CD4-positive, alpha-beta T cell treated with Interleukin-4 for 1 hour (primary cell): ENCODE measurements around the gene CCSER1.
A peak's percentile ranks its signal among the peaks of the same experiment; 100 is the strongest.

Experiments used
- DNase-seq, 2 donors: peaks; one replicate each; pipeline ENCODE4 v3.0.0-alpha.2; 2020 to 2022

Gene CCSER1

GRCh38 chr4:90127223-90127705 lies at the start of gene CCSER1:
Gene CCSER1, plus strand, starts transcription at chr4:90127394.
- peak; percentile 61 to 81 for DNase-seq

- no peak for DNase-seq
Measured at GRCh38 chr4:90078440-90078839, 48.8 kb upstream of the CCSER1 start.

DNA sequence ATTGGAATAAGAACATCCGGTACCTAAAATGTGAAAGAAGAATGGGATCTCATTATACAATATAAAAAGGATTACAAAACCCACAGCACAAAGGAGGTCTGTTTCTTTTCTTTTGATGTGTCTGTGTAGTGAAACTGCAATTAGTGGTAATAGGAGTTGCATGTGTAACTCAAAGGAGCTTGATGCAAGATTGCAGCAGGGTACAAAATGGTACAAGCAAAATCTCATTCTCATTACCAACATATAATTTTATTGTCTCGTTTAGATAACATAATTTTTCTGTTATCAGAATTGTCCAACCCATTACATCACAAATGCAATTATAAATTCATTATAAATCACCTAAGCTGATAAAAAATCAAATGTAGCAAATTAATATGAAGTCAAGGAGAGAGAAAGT lies 47.1 kb upstream of the CCSER1 start:
- no peak for DNase-seq

DNA sequence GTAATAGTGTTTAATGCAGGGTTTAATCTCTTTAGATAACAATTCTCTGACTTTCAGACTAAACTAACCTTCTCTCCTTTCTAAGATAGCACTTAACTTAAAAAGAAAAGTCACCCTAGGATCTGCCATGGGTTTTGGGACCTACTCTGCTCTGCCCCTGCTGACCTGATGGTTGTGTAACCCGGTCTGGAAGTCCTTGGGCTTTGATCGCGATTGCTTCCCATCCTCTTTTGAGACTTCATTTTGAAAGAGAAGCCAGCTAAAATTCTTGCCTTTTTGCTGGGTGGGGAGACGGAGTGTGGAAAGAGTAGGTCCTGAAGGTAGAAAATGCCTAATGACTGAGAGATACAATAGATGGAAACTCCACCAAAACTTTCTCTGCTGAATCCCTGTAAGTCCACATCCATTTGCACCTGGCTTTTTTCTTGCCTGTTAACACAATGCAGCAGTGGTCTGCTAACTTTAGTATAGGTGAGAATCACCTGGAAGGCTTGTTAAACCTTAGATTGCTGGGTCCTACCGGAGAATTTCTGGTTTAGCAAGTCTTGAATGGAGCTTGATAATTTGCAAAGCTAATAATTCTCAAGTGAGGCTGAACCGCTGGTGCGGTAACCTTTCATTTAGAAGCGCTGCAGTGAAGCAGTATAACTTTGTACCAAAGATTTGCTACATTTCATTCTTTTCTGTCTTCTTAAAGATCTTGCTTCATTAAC lies 45.6 kb upstream of the CCSER1 start:
- DNase-seq, result no peak

DNA sequence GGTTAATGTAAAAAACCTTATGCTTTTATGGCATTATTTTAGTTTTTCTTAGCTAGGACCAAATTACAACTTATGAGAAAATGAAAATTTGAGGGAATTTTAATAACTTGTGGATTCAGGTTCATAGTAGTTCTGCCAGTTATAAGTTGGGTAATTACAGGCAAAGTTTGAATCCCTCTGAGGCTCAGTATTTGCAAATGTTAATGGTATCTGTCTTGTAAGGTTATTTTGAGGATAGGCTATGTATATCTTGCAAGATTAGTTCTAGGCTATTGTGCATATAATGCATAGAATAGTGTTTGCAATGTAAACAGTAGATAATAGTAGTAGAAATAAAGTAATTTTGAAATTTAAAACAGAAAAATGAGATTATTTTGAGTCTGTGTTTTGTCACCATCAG lies 44.7 kb upstream of the CCSER1 start:
- no peak for DNase-seq

GRCh38 chr4:90084277-90084966 lies 42.8 kb upstream of the CCSER1 start:
- no peak for DNase-seq

DNA sequence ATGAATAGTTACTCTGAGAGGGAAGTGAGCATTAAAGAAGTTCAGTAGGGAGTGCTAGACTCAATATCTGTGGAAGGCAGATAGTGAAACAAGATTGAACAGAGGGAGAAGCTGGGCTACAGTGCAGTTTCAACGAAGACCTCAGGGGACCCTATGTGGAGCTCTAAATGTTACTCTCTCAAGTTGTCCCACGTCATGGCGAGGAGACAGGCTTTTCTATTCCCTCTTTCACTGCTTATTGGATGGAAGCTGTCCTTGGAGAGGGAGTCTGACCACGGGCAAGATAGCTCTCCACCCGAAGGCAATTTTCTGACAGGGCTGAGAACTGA lies 42.3 kb upstream of the CCSER1 start:
- DNase-seq, result no peak

DNA sequence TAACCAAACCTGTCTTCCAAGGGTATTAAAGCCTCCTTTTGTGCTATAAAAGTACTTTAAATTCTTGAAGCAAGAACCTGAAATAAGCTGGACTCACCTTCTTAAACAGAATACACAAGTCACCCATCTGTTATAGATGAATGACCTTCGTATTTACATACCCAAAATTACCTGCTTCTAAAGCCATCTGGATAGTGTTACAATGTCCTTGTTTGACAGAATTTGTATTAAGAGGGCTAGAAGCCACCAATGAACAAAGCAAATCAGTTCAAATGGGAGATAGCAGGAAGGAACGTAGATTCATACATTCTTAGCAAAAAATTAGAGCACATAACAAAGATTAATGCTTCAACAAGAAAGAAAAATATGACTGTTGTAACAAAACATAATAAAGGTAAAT lies 33.7 kb upstream of the CCSER1 start:
- no peak for DNase-seq

- DNase-seq, result no peak
Measured at GRCh38 chr4:90095000-90095399, 32.2 kb upstream of the CCSER1 start.

DNA sequence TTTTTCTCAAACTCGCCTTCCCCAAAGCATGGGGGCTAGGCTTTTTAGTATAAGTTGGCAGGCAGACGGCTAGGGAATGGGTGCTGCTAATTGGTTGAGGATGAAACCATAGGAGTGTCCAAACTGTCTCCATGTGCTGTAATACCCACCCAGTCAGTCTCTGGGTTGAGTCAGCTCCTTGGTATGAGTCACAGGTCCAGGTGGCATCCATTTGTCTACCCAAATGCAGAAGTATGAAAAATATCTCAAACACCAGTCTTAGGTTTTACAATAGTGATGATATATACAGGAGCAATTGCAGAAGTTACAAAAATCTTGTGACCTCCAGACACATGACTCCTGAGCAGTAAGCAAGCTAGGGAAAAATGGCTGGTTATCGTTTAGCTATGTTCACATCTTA lies 27.4 kb upstream of the CCSER1 start:
- DNase-seq, result peak in 1 of 2 donors; percentile 48

DNA sequence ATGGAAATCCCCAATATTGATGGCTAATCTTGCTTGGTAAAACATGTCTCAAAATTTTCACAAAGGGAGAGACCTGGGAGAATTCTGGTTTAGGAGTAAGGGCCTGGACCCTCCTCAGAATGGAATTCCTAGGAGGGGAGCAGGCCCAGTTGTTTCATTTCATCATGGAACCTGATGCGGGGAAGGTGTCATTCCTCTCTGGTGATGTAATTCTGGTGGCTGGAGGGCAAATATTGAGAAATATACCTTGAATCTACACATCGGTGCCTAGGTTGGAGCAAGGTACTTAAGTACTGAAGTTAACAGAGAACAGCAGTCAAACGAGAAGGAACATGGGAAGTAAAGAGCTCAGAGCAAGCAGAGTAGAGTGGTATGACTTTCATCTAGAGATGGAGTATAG lies 23.2 kb upstream of the CCSER1 start:
- DNase-seq, result no peak

DNA sequence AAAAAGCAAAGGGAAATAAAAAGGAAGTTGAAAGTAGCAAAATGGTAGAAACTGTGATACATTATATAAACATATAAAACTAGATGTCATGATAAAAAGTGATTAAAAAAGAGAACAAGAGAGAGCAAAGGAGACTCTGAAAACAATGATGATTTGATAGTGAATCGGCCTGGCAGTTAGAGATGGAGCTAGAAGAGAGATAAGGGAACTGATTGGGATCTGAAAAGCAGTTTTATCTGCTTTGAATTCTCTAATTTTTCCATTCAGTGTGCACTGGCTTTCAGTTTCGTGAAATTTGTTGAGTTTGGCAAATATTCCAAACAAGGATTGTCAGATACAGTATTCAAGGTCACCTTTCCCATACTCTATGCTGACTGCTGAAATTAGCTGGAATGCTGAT lies 21.9 kb upstream of the CCSER1 start:
- DNase-seq, result no peak

DNA sequence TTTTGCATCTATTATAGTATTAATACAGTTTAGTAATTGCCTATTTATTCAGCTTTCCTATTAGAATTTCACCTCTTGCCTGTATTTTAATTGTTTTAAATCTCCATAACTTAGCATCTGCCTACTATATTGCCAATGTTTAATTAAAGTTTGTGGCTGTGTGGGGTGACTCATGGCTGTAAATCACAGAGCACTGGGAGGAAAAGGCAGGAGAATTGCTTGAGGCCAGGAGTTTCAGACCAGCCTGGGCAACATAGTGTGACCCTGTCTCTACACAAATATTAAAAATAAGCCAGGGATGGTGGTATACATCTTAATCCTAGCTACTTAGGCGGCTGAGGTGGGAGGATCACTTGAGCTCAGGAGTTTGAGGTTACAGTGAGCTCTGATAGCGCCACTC lies 14.5 kb upstream of the CCSER1 start:
- DNase-seq, result no peak

DNA sequence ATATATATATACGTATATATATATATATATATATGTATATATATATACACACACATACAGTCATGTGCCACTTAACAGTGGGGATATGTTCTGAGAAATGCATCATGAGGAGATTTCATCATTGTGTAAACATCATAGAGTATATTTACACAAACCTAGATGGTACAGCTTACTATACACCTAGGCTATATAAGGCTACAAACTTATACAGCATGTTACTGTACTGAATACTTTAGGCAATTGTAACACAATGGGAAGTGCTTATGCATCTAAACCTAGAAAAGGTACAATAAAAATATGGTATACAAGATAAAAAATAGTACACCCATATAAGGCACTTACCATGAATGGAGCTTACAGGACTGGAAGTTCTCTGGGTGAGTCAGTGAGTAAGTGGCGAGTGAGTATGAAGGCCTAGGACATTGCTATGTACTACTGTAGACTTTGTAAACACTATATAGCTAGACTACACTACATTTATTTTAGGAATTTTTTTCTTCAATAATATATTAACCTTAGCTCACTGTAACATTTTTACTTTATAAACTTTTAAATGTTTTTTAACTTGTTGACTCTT lies 13.2 kb upstream of the CCSER1 start:
- DNase-seq, result no peak

- no peak for DNase-seq
Measured at GRCh38 chr4:90118527-90119195, 8.5 kb upstream of the CCSER1 start.

GRCh38 chr4:90120037-90120436 lies 7.2 kb upstream of the CCSER1 start:
- no peak for DNase-seq

DNA sequence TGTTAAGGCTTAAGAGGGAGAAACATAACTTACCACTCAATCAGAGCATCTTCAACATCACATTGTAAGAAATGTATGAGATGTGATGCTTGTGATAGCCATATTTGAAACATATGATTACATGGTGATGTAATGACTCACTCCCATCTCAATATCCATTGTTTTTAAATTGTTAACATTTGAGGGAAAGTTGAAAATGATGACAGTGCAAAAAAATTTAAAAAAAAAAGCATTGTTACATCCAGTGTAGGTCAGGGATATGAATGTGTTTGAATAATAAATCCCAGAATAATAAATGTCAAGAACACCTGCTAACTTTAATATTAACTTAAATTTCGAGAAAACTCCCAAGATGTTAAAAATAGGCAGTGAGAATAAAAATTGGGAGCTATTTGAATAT lies 6.4 kb upstream of the CCSER1 start:
- DNase-seq, result no peak

GRCh38 chr4:90121676-90122354 lies 5.4 kb upstream of the CCSER1 start:
- no peak for DNase-seq

GRCh38 chr4:90122355-90122748 lies 4.8 kb upstream of the CCSER1 start:
- DNase-seq, result no peak

DNA sequence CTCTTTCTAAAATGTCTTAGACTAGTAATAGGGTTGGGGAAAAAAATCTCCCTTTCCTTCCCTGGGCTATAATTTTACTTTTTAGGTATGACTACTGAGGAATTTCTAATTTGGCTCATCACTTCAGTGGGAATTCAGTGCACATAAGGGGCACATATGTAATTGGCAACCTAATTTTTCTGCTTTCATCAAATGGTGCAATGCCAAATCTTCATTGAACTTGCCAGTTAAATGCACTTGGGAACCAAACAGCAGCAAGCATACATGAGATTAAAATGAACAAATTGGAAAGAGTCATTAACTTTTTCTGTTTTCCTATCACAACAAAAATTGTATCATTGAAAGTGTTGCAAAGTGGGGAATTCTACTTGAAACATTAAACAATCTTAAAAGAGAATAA lies 2.9 kb upstream of the CCSER1 start:
- no peak for DNase-seq

DNA sequence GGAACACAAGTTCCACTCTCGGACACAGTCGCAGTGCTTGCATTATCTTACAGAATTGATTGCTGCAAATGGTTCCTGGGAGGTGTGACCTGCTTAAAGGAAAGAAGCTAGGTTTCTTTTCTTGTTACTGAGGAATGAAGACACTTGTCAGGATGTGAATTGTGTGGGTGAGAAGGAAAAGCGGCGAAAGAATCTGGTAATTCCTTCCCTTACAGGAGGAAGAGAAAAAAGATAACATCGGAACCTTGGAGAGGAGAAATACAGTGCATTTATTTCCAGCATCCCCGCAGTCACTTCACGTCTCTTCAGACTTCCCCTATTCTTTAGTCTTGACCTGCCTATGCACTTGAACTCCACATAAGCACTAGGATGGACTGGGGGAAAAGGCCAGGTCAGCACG lies 389 bp upstream of the CCSER1 start:
- DNase-seq, result no peak

DNA sequence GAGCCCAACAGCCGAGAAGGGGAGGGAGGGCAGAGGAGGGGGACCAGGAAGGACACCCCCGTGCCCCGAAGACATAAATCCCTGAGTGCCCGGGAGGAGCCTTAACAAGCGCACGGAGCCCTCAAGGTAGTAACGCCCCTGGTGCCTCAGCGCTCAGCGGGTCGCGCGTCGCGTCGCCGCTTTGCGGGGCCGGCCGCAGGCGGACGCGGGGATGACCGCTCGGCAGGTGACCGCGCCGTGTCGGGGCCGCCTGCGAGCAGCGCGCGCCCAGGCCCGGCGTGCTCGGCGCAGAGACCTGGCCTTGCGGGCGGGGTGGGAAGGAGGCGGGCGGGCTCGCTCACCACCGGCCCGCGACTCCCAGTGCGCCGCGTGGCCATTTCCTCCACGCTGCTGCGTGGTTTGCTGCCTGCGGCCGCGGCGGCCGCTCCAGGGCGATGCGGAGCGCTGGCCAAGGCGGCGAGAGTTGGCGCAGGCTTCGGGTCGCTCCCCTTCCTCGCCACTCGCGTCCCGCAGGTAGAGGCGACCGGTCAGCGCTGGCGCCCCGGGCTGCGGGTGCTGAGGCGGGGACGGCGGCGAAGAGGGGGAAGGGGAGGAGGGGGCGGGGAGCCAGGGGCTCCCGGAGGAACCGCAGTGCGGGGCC lies 632 bp downstream of the CCSER1 start:
- no peak for DNase-seq
